ENCODE measurements around the gene ATP13A3.

The ATP13A3 gene

DNA sequence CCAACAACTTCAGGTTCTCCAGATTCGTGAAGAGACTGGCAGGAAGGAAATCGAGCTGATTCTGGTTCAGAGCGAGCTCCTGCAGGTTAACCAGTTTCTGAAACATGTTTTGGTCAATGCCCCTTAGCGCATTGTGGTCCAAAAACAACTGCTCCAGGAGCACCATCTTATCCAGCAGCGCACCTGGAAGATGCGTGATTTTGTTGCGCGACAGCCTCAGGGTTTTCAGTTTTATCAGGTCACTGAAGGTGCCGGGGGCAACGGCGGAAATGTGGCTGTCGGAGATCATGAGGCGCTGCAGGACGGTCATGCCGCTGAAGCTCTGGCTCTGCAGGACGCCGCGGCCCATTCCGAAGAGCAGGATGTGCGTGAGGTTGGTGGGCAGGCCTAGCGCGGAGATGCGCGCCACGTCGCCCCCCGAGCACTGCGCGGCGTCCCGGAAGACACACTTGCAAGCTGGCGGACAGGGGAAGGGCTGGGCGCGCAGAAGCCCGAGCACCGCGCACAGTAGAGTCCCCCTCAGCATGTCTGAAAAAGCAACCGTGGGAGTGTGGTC lies 89.0 kb downstream of the ATP13A3 start:
- WGBS (ENCODE audit: insufficient coverage) = 1% methylated on average over 33 of the region's 38 CpGs
- peak; percentile 30 to 78 (median 61) for DNase-seq
- H3K4me3 ChIP-seq (ENCODE audit: control insufficient read depth in 1 of 7, extremely low read depth in 1 of 7, insufficient read depth in 4 of 7, low read depth in 2 of 7, low read length in 6 of 7) = peak overlapping the region in 6 of 7 experiments; percentile 35 to 74 (median 58)
- no peaks in the 10 kb centered on the region for H3K36me3 ChIP-seq (ENCODE audit: control insufficient read depth in 4 of 4, insufficient read depth in 4 of 4, low read length in 3 of 4)
- H3K9me3 ChIP-seq (ENCODE audit: control extremely low read depth in 1 of 5, control insufficient read depth in 4 of 5, insufficient read depth in 2 of 5, low read depth in 1 of 5, low read length in 4 of 5) = no peaks in the 10 kb centered on the region
- POLR2A ChIA-PET = no interaction called here
- CTCF ChIA-PET = interaction anchor here (0.6 to 16.0 kb wide), 6 partner anchors 9 to 113 kb away, joined by 4 to 349 read pairs (median 5); no protein-coding TSS in a partner anchor
- no peak overlapping the region for H3K27ac ChIP-seq (ENCODE audit: insufficient read depth in 1 of 2, low read depth in 1 of 2, low read length in 2 of 2, poor library complexity in 1 of 2, severe bottlenecking in 2 of 2)
- H3K27me3 ChIP-seq (replicated peaks in 2 of 5; ENCODE audit: control insufficient read depth in 4 of 5, insufficient read depth in 5 of 5, low read length in 4 of 5) = peaks cover 0 to 33% (median 12%) of the 10 kb centered on the region in 5 experiments
- H3K4me1 ChIP-seq (ENCODE audit: control extremely low read depth in 1 of 4, control insufficient read depth in 4 of 4, insufficient read depth in 4 of 4, low read length in 3 of 4) = peaks cover 15 to 45% (median 39%) of the 10 kb centered on the region in 4 experiments

DNA sequence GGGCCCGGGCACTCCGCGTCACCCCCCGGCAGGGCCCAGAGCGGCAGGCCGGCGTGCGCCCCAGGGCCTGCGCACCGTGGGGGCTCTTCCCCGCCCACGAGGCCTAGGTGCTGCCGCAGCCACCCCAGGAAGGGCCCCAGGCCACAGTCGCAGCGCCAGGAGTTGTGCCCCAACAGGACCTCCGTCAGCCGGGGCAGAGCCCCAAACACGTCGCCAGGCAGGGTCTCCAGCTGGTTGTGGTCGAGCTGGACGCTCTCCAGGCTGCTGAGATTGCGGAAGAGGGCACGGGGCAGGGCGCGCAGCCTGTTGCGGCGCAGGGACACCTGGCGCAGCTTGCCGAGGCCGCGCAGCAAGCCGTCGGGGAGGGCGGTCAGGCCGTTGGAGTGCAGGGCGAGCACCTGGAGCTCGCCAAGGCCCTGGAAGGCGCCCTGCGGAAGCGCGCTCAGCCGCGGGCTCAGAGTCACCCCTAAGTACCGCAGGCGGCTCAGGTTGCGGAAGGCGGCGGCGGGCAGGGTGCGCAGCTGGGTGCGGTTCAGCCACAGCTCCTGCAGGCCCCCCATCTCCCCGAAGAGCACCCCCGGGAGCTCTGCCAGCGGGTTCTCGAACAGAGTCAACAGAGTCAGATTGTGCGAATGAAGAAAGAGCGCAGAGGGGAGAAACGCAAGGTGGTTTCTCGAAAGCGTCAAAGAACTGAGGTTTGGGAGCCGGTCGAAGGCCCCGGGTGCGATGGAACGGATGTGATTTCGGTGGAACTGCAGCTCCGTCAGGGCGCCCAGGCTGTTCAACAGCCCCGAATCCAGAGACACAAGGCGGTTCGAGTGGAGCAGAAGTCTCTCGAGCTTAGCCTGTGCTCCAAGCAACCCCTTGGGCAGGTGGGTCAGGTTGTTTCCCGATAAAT lies 89.7 kb downstream of the ATP13A3 start:
- ChIA-PET CTCF (interaction anchor here (0.6 to 16.0 kb wide), 6 partner anchors 10 to 681 kb away, joined by 3 to 349 read pairs (median 6); no protein-coding TSS in a partner anchor), POLR2A (no interaction called here)
- H3K4me3 ChIP-seq (ENCODE audit: control insufficient read depth in 1 of 7, extremely low read depth in 1 of 7, insufficient read depth in 4 of 7, low read depth in 2 of 7, low read length in 6 of 7) = peak overlapping the region in 6 of 7 experiments; percentile 35 to 74 (median 58)
- H3K4me1 ChIP-seq (ENCODE audit: control extremely low read depth in 1 of 4, control insufficient read depth in 4 of 4, insufficient read depth in 4 of 4, low read length in 3 of 4) = peaks cover 15 to 45% (median 39%) of the 10 kb centered on the region in 4 experiments
- peak; percentile 65 to 94 (median 92) for DNase-seq
- H3K27ac ChIP-seq (ENCODE audit: insufficient read depth in 1 of 2, low read depth in 1 of 2, low read length in 2 of 2, poor library complexity in 1 of 2, severe bottlenecking in 2 of 2) = no peak overlapping the region
- WGBS (ENCODE audit: insufficient coverage) = under 1% methylated on average over 64 of the region's 73 CpGs
- no peaks in the 10 kb centered on the region for H3K9me3 ChIP-seq (ENCODE audit: control extremely low read depth in 1 of 5, control insufficient read depth in 4 of 5, insufficient read depth in 2 of 5, low read depth in 1 of 5, low read length in 4 of 5)
- H3K27me3 ChIP-seq (replicated peaks in 2 of 5; ENCODE audit: control insufficient read depth in 4 of 5, insufficient read depth in 5 of 5, low read length in 4 of 5) = peaks cover 0 to 33% (median 12%) of the 10 kb centered on the region in 5 experiments
- H3K36me3 ChIP-seq (ENCODE audit: control insufficient read depth in 4 of 4, insufficient read depth in 4 of 4, low read length in 3 of 4) = no peaks in the 10 kb centered on the region

DNA sequence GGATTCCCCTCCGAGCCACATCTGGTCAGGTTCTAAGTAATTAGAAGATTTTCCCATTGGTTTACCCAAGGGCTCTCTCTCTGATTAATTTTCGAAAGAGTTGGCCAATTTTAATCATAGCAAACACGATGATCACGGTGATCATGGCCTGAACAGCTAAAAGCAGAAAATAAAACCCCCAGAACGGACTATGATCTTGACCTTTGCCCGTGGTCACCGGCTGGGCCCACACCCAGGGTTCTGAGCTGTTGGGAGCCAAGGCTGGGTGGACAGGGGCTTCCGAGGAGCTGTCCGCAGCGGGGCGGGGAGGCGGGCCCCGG lies 90.3 kb downstream of the ATP13A3 start:
- no peak for DNase-seq
- peaks cover 15 to 45% (median 39%) of the 10 kb centered on the region in 4 experiments for H3K4me1 ChIP-seq (ENCODE audit: control extremely low read depth in 1 of 4, control insufficient read depth in 4 of 4, insufficient read depth in 4 of 4, low read length in 3 of 4)
- H3K27ac ChIP-seq (ENCODE audit: insufficient read depth in 1 of 2, low read depth in 1 of 2, low read length in 2 of 2, poor library complexity in 1 of 2, severe bottlenecking in 2 of 2) = no peak overlapping the region
- CTCF ChIA-PET = interaction anchor here (0.6 to 16.0 kb wide), 5 partner anchors 10 to 680 kb away, joined by 3 to 349 read pairs (median 8); no protein-coding TSS in a partner anchor
- 0% methylated on average over 12 of the region's 13 CpGs for WGBS (ENCODE audit: insufficient coverage)
- H3K4me3 ChIP-seq (ENCODE audit: control insufficient read depth in 1 of 7, extremely low read depth in 1 of 7, insufficient read depth in 4 of 7, low read depth in 2 of 7, low read length in 6 of 7) = peak overlapping the region in 4 of 7 experiments; percentile 19 to 74 (median 65)
- H3K27me3 ChIP-seq (replicated peaks in 2 of 5; ENCODE audit: control insufficient read depth in 4 of 5, insufficient read depth in 5 of 5, low read length in 4 of 5) = peaks cover 0 to 32% (median 12%) of the 10 kb centered on the region in 5 experiments
- POLR2A ChIA-PET = interaction anchor here (0.7 kb wide), 2 partner anchors 11 to 159 kb away, joined by 3 to 6 read pairs; no protein-coding TSS in a partner anchor
- H3K9me3 ChIP-seq (ENCODE audit: control extremely low read depth in 1 of 5, control insufficient read depth in 4 of 5, insufficient read depth in 2 of 5, low read depth in 1 of 5, low read length in 4 of 5) = peaks cover 0 to under 1% (median 0%) of the 10 kb centered on the region in 5 experiments
- H3K36me3 ChIP-seq (ENCODE audit: control insufficient read depth in 4 of 4, insufficient read depth in 4 of 4, low read length in 3 of 4) = no peaks in the 10 kb centered on the region

DNA sequence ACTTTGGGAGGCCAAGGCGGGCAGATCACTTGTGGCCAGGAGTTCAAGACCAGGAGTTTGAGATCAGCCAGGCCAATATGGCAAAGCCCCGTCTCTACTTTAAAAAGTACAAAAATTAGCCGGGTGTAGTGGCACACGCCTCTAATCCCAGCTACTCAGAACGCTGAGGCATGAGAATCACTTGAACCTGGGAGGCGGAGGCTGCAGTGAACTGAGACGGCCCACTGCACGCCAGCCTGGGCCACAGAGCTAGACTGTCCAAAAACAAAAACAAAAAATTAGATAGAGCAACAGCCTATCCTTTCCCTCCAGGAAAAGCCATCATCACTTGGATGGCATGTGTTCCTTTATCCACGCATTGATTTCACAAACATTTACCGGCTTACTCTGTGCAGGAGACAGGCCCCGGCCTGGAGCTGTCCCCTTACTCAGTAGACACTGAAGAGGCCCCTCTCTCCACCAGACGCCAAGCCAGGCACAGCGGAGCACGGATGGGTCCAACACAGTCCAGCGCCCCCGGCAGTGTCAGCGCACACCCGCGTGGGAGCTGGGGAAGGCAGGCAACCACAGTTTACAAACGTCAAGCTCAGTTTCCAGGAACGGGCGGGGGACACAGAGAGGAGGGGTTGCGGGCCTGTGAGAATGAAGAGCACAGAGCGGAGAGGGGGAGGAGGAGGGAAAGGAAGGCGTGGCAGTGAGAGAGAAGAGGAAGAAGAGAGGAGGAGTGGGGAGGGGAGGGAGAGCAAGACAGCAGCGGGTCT lies 90.8 kb downstream of the ATP13A3 start:
- no peaks in the 10 kb centered on the region for H3K36me3 ChIP-seq (ENCODE audit: control insufficient read depth in 4 of 4, insufficient read depth in 4 of 4, low read length in 3 of 4)
- H3K27me3 ChIP-seq (replicated peaks in 2 of 5; ENCODE audit: control insufficient read depth in 4 of 5, insufficient read depth in 5 of 5, low read length in 4 of 5) = peaks cover 0 to 32% (median 12%) of the 10 kb centered on the region in 5 experiments
- POLR2A ChIA-PET = interaction anchor here (0.7 kb wide), 2 partner anchors 11 to 159 kb away, joined by 3 to 6 read pairs; no protein-coding TSS in a partner anchor
- DNase-seq = peak; percentile 60 to 76 (median 67)
- CTCF ChIA-PET = interaction anchor here (0.8 to 16.0 kb wide), 4 partner anchors 9 to 59 kb away, joined by 3 to 349 read pairs (median 10); no protein-coding TSS in a partner anchor
- H3K9me3 ChIP-seq (ENCODE audit: control extremely low read depth in 1 of 5, control insufficient read depth in 4 of 5, insufficient read depth in 2 of 5, low read depth in 1 of 5, low read length in 4 of 5) = peaks cover 0 to 6% (median 0%) of the 10 kb centered on the region in 5 experiments
- H3K27ac ChIP-seq (ENCODE audit: insufficient read depth in 1 of 2, low read depth in 1 of 2, low read length in 2 of 2, poor library complexity in 1 of 2, severe bottlenecking in 2 of 2) = no peak overlapping the region
- 37% methylated on average over 23 of the region's 26 CpGs for WGBS (ENCODE audit: insufficient coverage)
- peaks cover 15 to 45% (median 39%) of the 10 kb centered on the region in 4 experiments for H3K4me1 ChIP-seq (ENCODE audit: control extremely low read depth in 1 of 4, control insufficient read depth in 4 of 4, insufficient read depth in 4 of 4, low read length in 3 of 4)
- peak overlapping the region in 4 of 7 experiments; percentile 19 to 74 (median 65) for H3K4me3 ChIP-seq (ENCODE audit: control insufficient read depth in 1 of 7, extremely low read depth in 1 of 7, insufficient read depth in 4 of 7, low read depth in 2 of 7, low read length in 6 of 7)

DNA sequence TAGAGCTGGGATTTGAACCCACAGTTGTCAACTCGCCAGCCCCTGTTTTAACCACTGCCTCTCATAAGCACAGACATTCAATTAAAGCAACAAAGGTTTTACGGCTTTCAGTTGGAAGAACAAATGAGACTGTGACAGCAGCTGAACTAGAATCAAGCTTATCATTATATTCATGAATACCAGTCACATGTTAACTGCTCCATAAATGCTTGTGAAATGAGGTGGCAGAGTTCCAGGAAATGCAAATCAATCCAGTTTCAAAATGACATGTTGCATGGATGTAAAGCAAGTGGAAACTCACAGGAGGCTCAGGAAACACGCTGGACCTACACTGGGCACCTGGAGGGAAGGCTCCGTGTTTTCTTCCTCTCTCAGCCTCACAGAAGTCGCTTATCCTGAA lies 91.6 kb downstream of the ATP13A3 start:
- Histone ChIP-seq H3K27ac (ENCODE audit: insufficient read depth in 1 of 2, low read depth in 1 of 2, low read length in 2 of 2, poor library complexity in 1 of 2, severe bottlenecking in 2 of 2) (no peak overlapping the region), H3K36me3 (ENCODE audit: control insufficient read depth in 4 of 4, insufficient read depth in 4 of 4, low read length in 3 of 4) (no peaks in the 10 kb centered on the region), H3K27me3 (replicated peaks in 2 of 5; ENCODE audit: control insufficient read depth in 4 of 5, insufficient read depth in 5 of 5, low read length in 4 of 5) (peaks cover 0 to 32% (median 12%) of the 10 kb centered on the region in 5 experiments), H3K4me3 (ENCODE audit: control insufficient read depth in 1 of 7, extremely low read depth in 1 of 7, insufficient read depth in 4 of 7, low read depth in 2 of 7, low read length in 6 of 7) (no peak overlapping the region), H3K4me1 (ENCODE audit: control extremely low read depth in 1 of 4, control insufficient read depth in 4 of 4, insufficient read depth in 4 of 4, low read length in 3 of 4) (peaks cover 15 to 44% (median 39%) of the 10 kb centered on the region in 4 experiments), H3K9me3 (ENCODE audit: control extremely low read depth in 1 of 5, control insufficient read depth in 4 of 5, insufficient read depth in 2 of 5, low read depth in 1 of 5, low read length in 4 of 5) (peaks cover 0 to 9% (median 0%) of the 10 kb centered on the region in 5 experiments)
- 91% methylated on average over 3 of the region's 5 CpGs for WGBS (ENCODE audit: insufficient coverage)
- ChIA-PET CTCF (interaction anchor here (0.6 to 16.0 kb wide), 4 partner anchors 9 to 187 kb away, joined by 3 to 349 read pairs (median 8); no protein-coding TSS in a partner anchor), POLR2A (no interaction called here)
- DNase-seq = no peak

DNA sequence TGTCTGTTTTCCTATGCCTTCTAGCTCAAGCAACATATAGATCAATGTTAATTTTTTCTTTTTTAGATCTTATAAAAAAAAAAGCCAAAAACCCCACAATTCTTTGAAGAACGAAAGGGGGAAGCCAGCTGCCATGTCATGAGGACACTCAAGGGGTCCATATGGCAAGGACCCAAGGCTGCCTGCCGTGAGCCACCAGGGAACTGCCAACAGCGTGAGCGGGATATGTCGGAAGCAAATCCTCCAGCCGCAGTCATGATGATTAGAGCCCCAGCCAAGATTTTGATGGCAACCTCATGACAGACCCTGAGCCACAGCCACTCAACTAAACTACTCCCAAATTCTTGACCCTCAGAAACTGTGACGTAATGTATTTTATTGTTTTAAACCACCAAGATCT lies 94.2 kb downstream of the ATP13A3 start:
- Histone ChIP-seq H3K4me1 (ENCODE audit: control extremely low read depth in 1 of 4, control insufficient read depth in 4 of 4, insufficient read depth in 4 of 4, low read length in 3 of 4) (peaks cover 0 to 18% (median 18%) of the 10 kb centered on the region in 4 experiments), H3K27ac (ENCODE audit: insufficient read depth in 1 of 2, low read depth in 1 of 2, low read length in 2 of 2, poor library complexity in 1 of 2, severe bottlenecking in 2 of 2) (no peak overlapping the region), H3K27me3 (replicated peaks in 2 of 5; ENCODE audit: control insufficient read depth in 4 of 5, insufficient read depth in 5 of 5, low read length in 4 of 5) (peaks cover 0 to 16% (median 5%) of the 10 kb centered on the region in 5 experiments), H3K4me3 (ENCODE audit: control insufficient read depth in 1 of 7, extremely low read depth in 1 of 7, insufficient read depth in 4 of 7, low read depth in 2 of 7, low read length in 6 of 7) (no peak overlapping the region), H3K36me3 (ENCODE audit: control insufficient read depth in 4 of 4, insufficient read depth in 4 of 4, low read length in 3 of 4) (no peaks in the 10 kb centered on the region), H3K9me3 (ENCODE audit: control extremely low read depth in 1 of 5, control insufficient read depth in 4 of 5, insufficient read depth in 2 of 5, low read depth in 1 of 5, low read length in 4 of 5) (peaks cover 0 to 13% (median 0%) of the 10 kb centered on the region in 5 experiments)
- WGBS (ENCODE audit: insufficient coverage) = 97% methylated on average over 5 of the region's 7 CpGs
- CTCF ChIA-PET = interaction anchor here (1.7 kb wide), 1 partner anchor 48 kb away, joined by 5 read pairs; no protein-coding TSS in a partner anchor
- no peak for DNase-seq
- POLR2A ChIA-PET = no interaction called here

All from common myeloid progenitor, CD34-positive (primary cell).